Measurements from ENCODE around the gene NCOR1. TPM values are rescaled to one million over a fixed set of nuclear protein-coding genes. Genes with fewer than 3 reads are reported as not detected.

Gene NCOR1
- polyA plus RNA-seq, 3 donors: 23.2 to 47.0 (median 37.9) TPM

- Mint-ChIP-seq H3K27me3 (ENCODE audit: low read depth in 3 of 3) (no peaks in the 10 kb centered on the region), H3K36me3 (peaks cover 81 to 86% of the 10 kb centered on the region in 2 donors), H3K27ac (no peak overlapping the region), H3K4me1 (peaks cover 2% of the 10 kb centered on the region), H3K4me3 (no peak overlapping the region), H3K9me3 (peaks cover 0 to 1% (median 0%) of the 10 kb centered on the region in 7 donors)
- Histone ChIP-seq H3K9me3 (replicated peaks in 1 of 2; ENCODE audit: control insufficient read depth in 1 of 2, insufficient read depth in 1 of 2, low read length in 2 of 2) (no peaks in the 10 kb centered on the region), H3K9ac (ENCODE audit: insufficient read depth, low read length, poor library complexity, severe bottlenecking) (no peak overlapping the region), H3K36me3 (replicated peaks in 1 of 2; ENCODE audit: control insufficient read depth in 1 of 2, insufficient read depth in 2 of 2, low read length in 2 of 2) (peaks cover 74 to 94% of the 10 kb centered on the region in 2 donors), H4K20me1 (ENCODE audit: insufficient read depth, low read length) (peaks cover 3% of the 10 kb centered on the region), H2AFZ (ENCODE audit: insufficient read depth, low read depth, low read length, poor library complexity, severe bottlenecking) (no peak overlapping the region), H3K4me2 (replicated peaks; ENCODE audit: extremely low read depth, low read length, poor library complexity, severe bottlenecking) (no peak overlapping the region), H3K27ac (ENCODE audit: low read depth in 1 of 2, low read length in 2 of 2) (no peak overlapping the region), H3K27me3 (ENCODE audit: control insufficient read depth in 2 of 2, insufficient read depth in 2 of 2, low read length in 2 of 2) (no peaks in the 10 kb centered on the region), H3K4me3 (replicated peaks in 1 of 3; ENCODE audit: low read depth in 2 of 3, low read length in 3 of 3) (no peak overlapping the region), H3K4me1 (ENCODE audit: control insufficient read depth in 1 of 2, insufficient read depth in 2 of 2, low read length in 2 of 2) (no peaks in the 10 kb centered on the region), H3K79me2 (ENCODE audit: insufficient read depth, low read length) (peaks cover 3% of the 10 kb centered on the region)
- intact Hi-C loops (cut with micrococcal nuclease): no loop called here
- no CpG with 5 or more reads among the region's 4 CpGs for WGBS (ENCODE audit: insufficient coverage)
- no peak for TF ChIP-seq CTCF (IDR thresholded peaks at IDR 0.05)
- no peak for DNase-seq
Observed at GRCh38 chr17:16080366-16080765, 135.0 kb downstream of the NCOR1 start.

GRCh38 chr17:16075949-16076348 is 139.4 kb downstream of the NCOR1 start:
- no peaks in the 10 kb centered on the region for H3K4me1 ChIP-seq (ENCODE audit: control insufficient read depth in 1 of 2, insufficient read depth in 2 of 2, low read length in 2 of 2)
- Mint-ChIP-seq H3K27ac (no peak overlapping the region), H3K4me3 (no peak overlapping the region), H3K9me3 (peaks cover 0 to 1% (median 0%) of the 10 kb centered on the region in 7 donors), H3K27me3 (ENCODE audit: low read depth in 3 of 3) (no peaks in the 10 kb centered on the region), H3K36me3 (peaks cover 78 to 85% of the 10 kb centered on the region in 2 donors), H3K4me1 (no peaks in the 10 kb centered on the region)
- no CpG with 5 or more reads among the region's 5 CpGs for WGBS (ENCODE audit: insufficient coverage)
- no peak overlapping the region for H2AFZ ChIP-seq (ENCODE audit: insufficient read depth, low read depth, low read length, poor library complexity, severe bottlenecking)
- no peaks in the 10 kb centered on the region for H4K20me1 ChIP-seq (ENCODE audit: insufficient read depth, low read length)
- no peaks in the 10 kb centered on the region for H3K27me3 ChIP-seq (ENCODE audit: control insufficient read depth in 2 of 2, insufficient read depth in 2 of 2, low read length in 2 of 2)
- no peak for DNase-seq
- H3K9ac ChIP-seq (ENCODE audit: insufficient read depth, low read length, poor library complexity, severe bottlenecking): no peak overlapping the region
- H3K4me3 ChIP-seq (replicated peaks in 1 of 3; ENCODE audit: low read depth in 2 of 3, low read length in 3 of 3): no peak overlapping the region
- H3K79me2 ChIP-seq (ENCODE audit: insufficient read depth, low read length): no peaks in the 10 kb centered on the region
- intact Hi-C loops (cut with micrococcal nuclease): no loop called here
- peaks cover 89 to 94% of the 10 kb centered on the region in 2 donors for H3K36me3 ChIP-seq (replicated peaks in 1 of 2; ENCODE audit: control insufficient read depth in 1 of 2, insufficient read depth in 2 of 2, low read length in 2 of 2)
- no peak overlapping the region for H3K4me2 ChIP-seq (replicated peaks; ENCODE audit: extremely low read depth, low read length, poor library complexity, severe bottlenecking)
- TF ChIP-seq CTCF (IDR thresholded peaks at IDR 0.05): no peak
- H3K9me3 ChIP-seq (replicated peaks in 1 of 2; ENCODE audit: control insufficient read depth in 1 of 2, insufficient read depth in 1 of 2, low read length in 2 of 2): no peaks in the 10 kb centered on the region
- no peak overlapping the region for H3K27ac ChIP-seq (ENCODE audit: low read depth in 1 of 2, low read length in 2 of 2)

Measured in CD14-positive monocyte (primary cell).